A549 (cell line): ENCODE data around the gene NPRL2.

ENCODE experiments used
- POLR2A ChIP-seq: IDR thresholded peaks from 2 replicates; pipeline ENCODE4 v1.6.1; 2012; ENCODE audit warnings: mild to moderate bottlenecking, low read length
- TP53 ChIP-seq: fragments of 250-450 bp; sonication (Bioruptor Pico); IDR thresholded peaks from 2 replicates; pipeline ENCODE4 v1.5.0; 2021; ENCODE audit warnings: mild to moderate bottlenecking, moderate library complexity

DNA sequence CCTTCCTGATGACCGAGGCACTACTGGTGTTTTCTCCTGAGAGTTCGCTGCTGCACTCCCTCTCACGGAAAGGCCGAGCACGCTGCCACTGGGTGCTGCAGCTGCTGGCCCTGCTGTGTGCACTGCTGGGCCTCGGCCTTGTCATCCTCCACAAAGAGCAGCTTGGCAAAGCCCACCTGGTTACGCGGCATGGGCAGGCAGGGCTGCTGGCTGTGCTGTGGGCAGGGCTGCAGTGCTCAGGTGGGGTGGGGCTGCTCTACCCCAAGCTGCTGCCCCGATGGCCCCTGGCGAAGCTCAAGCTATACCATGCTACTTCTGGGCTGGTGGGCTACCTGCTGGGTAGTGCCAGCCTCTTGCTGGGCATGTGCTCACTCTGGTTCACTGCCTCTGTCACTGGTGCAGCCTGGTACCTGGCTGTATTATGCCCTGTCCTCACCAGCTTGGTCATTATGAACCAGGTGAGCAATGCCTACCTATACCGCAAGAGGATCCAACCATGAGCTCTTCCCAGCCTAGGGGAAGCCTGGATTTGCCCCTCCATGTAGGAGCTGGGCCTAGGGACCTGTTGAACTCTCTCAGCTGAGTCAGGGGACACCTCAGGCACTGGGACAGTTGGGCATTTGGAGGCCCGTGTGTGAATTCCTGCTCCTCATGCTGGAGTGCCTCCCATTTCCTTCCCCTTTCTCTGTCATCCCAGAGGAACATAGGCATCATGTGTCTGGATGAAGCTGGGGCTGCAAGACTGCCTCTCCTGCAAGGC lies 2.9 kb upstream of the NPRL2 start:
- no peak for TF ChIP-seq POLR2A
- no peak for TF ChIP-seq TP53 (CRISPR knock-in tag)
